Measurements from ENCODE around the gene CEL. TPM values are rescaled to one million over a fixed set of nuclear protein-coding genes. Genes with fewer than 3 reads are reported as not detected.
"Not testable (repeated sequence)": the region's sequence is repeated elsewhere in the genome, so short reads cannot be mapped to it uniquely, and the experiment has no call there.

CEL gene
- total RNA-seq, 2 donors from 2014 or later, result 1.2 to 4.2 TPM

- Mint-ChIP-seq H3K27ac (no peak overlapping the region), H3K27me3 (no peaks in the 10 kb centered on the region), H3K9me3 (no peaks in the 10 kb centered on the region), H3K4me1 (peaks cover 2% of the 10 kb centered on the region), H3K4me3 (no peak overlapping the region), H3K36me3 (ENCODE audit: low read depth) (no peaks in the 10 kb centered on the region)
- ATAC-seq (replicated peaks), result no peak
These were observed 2.7 kb downstream of the CEL start for GRCh38 chr9:133064241-133065069.

GRCh38 chr9:133065070-133065388 is 3.2 kb downstream of the CEL start:
- H3K27me3 Mint-ChIP-seq, result no peaks in the 10 kb centered on the region
- no peak overlapping the region for H3K4me3 Mint-ChIP-seq
- H3K9me3 Mint-ChIP-seq, result no peaks in the 10 kb centered on the region
- no peak overlapping the region for H3K27ac Mint-ChIP-seq
- H3K36me3 Mint-ChIP-seq (ENCODE audit: low read depth), result no peaks in the 10 kb centered on the region
- ATAC-seq (replicated peaks), result no peak
- no peaks in the 10 kb centered on the region for H3K4me1 Mint-ChIP-seq

GRCh38 chr9:133066181-133066983 is 4.6 kb downstream of the CEL start:
- Mint-ChIP-seq H3K4me1 (no peaks in the 10 kb centered on the region), H3K36me3 (ENCODE audit: low read depth) (no peaks in the 10 kb centered on the region), H3K9me3 (no peaks in the 10 kb centered on the region), H3K4me3 (no peak overlapping the region), H3K27me3 (no peaks in the 10 kb centered on the region), H3K27ac (no peak overlapping the region)
- ATAC-seq (replicated peaks), result no peak

- no peak for ATAC-seq (replicated peaks)
- no peaks in the 10 kb centered on the region for H3K9me3 Mint-ChIP-seq
- no peaks in the 10 kb centered on the region for H3K4me1 Mint-ChIP-seq
- no peak overlapping the region for H3K27ac Mint-ChIP-seq
- H3K36me3 Mint-ChIP-seq (ENCODE audit: low read depth), result no peaks in the 10 kb centered on the region
- H3K4me3 Mint-ChIP-seq, result no peak overlapping the region
- H3K27me3 Mint-ChIP-seq, result no peaks in the 10 kb centered on the region
These were observed 5.2 kb downstream of the CEL start for GRCh38 chr9:133067006-133067405.

GRCh38 chr9:133067813-133068212 is 6.0 kb downstream of the CEL start:
- H3K36me3 Mint-ChIP-seq (ENCODE audit: low read depth), result no peaks in the 10 kb centered on the region
- no peak overlapping the region for H3K27ac Mint-ChIP-seq
- H3K4me3 Mint-ChIP-seq, result no peak overlapping the region

GRCh38 chr9:133068431-133068830 is 6.7 kb downstream of the CEL start:
- not testable (repeated sequence) for H3K9me3 Mint-ChIP-seq; H3K36me3 Mint-ChIP-seq (ENCODE audit: low read depth); H3K4me1 Mint-ChIP-seq; H3K4me3 Mint-ChIP-seq; ATAC-seq (replicated peaks); H3K27me3 Mint-ChIP-seq; H3K27ac Mint-ChIP-seq

More at GRCh38 chr9:133067813-133068212, 6.0 kb downstream of the CEL start:
- Mint-ChIP-seq H3K4me1 (no peaks in the 10 kb centered on the region), H3K9me3 (no peaks in the 10 kb centered on the region), H3K27me3 (no peaks in the 10 kb centered on the region)
- no peak for ATAC-seq (replicated peaks)

- H3K9me3 Mint-ChIP-seq; H3K27ac Mint-ChIP-seq; H3K36me3 Mint-ChIP-seq (ENCODE audit: low read depth); H3K27me3 Mint-ChIP-seq; H3K4me3 Mint-ChIP-seq; H3K4me1 Mint-ChIP-seq: not testable (repeated sequence)
- ATAC-seq (replicated peaks), result peak; percentile 14
These were observed 8.8 kb downstream of the CEL start for GRCh38 chr9:133070500-133070961.

- H3K27me3 Mint-ChIP-seq; H3K4me1 Mint-ChIP-seq; H3K36me3 Mint-ChIP-seq (ENCODE audit: low read depth); H3K9me3 Mint-ChIP-seq; H3K4me3 Mint-ChIP-seq; H3K27ac Mint-ChIP-seq: not testable (repeated sequence)
- peak; percentile 11 for ATAC-seq (replicated peaks)
These were observed 9.2 kb downstream of the CEL start for GRCh38 chr9:133070985-133071384.

- Mint-ChIP-seq H3K4me3 (no peak overlapping the region), H3K27ac (no peak overlapping the region), H3K9me3 (no peaks in the 10 kb centered on the region), H3K36me3 (ENCODE audit: low read depth) (no peaks in the 10 kb centered on the region), H3K4me1 (no peaks in the 10 kb centered on the region), H3K27me3 (no peaks in the 10 kb centered on the region)
- ATAC-seq (replicated peaks), result no peak
These were observed 9.8 kb downstream of the CEL start for GRCh38 chr9:133071484-133072150.

GRCh38 chr9:133072210-133072609 is 10.4 kb downstream of the CEL start:
- H3K27me3 Mint-ChIP-seq; H3K4me1 Mint-ChIP-seq; H3K4me3 Mint-ChIP-seq; H3K9me3 Mint-ChIP-seq; ATAC-seq (replicated peaks); H3K27ac Mint-ChIP-seq; H3K36me3 Mint-ChIP-seq (ENCODE audit: low read depth): not testable (repeated sequence)

- Mint-ChIP-seq H3K27me3 (no peaks in the 10 kb centered on the region), H3K27ac (no peak overlapping the region), H3K4me1 (no peaks in the 10 kb centered on the region), H3K36me3 (ENCODE audit: low read depth) (no peaks in the 10 kb centered on the region), H3K9me3 (no peaks in the 10 kb centered on the region), H3K4me3 (no peak overlapping the region)
- ATAC-seq (replicated peaks), result no peak
These were observed 11.6 kb downstream of the CEL start for GRCh38 chr9:133073086-133074014.

GRCh38 chr9:133074111-133074651 is 12.4 kb downstream of the CEL start:
- Mint-ChIP-seq H3K4me3 (no peak overlapping the region), H3K36me3 (ENCODE audit: low read depth) (no peaks in the 10 kb centered on the region), H3K27ac (no peak overlapping the region), H3K9me3 (no peaks in the 10 kb centered on the region), H3K27me3 (no peaks in the 10 kb centered on the region), H3K4me1 (no peaks in the 10 kb centered on the region)
- ATAC-seq (replicated peaks), result no peak

- no peak overlapping the region for H3K4me3 Mint-ChIP-seq
- no peaks in the 10 kb centered on the region for H3K36me3 Mint-ChIP-seq (ENCODE audit: low read depth)
These were observed 14.3 kb downstream of the CEL start for GRCh38 chr9:133075925-133076630.

More at GRCh38 chr9:133075925-133076630, 14.3 kb downstream of the CEL start:
- Mint-ChIP-seq H3K27ac (no peak overlapping the region), H3K4me1 (no peaks in the 10 kb centered on the region), H3K9me3 (no peaks in the 10 kb centered on the region), H3K27me3 (peaks cover 6% of the 10 kb centered on the region)
- ATAC-seq (replicated peaks), result no peak

Data from activated T-helper 17 cell treated with anti-CD3 and anti-CD28 coated beads, Interleukin-2, amount 50 U/mL, for 72 hours (primary cell).